Measurements from ENCODE around the gene GRK2. TPM values are rescaled to one million over a fixed set of nuclear protein-coding genes. Genes with fewer than 3 reads are reported as not detected.

GRK2 gene
- total and polyA plus RNA-seq, 2 of the 13 experiments (the other 11 are each of a cell fraction or from before 2014, with no cell fraction given): 31.3 to 42.4 TPM

DNA sequence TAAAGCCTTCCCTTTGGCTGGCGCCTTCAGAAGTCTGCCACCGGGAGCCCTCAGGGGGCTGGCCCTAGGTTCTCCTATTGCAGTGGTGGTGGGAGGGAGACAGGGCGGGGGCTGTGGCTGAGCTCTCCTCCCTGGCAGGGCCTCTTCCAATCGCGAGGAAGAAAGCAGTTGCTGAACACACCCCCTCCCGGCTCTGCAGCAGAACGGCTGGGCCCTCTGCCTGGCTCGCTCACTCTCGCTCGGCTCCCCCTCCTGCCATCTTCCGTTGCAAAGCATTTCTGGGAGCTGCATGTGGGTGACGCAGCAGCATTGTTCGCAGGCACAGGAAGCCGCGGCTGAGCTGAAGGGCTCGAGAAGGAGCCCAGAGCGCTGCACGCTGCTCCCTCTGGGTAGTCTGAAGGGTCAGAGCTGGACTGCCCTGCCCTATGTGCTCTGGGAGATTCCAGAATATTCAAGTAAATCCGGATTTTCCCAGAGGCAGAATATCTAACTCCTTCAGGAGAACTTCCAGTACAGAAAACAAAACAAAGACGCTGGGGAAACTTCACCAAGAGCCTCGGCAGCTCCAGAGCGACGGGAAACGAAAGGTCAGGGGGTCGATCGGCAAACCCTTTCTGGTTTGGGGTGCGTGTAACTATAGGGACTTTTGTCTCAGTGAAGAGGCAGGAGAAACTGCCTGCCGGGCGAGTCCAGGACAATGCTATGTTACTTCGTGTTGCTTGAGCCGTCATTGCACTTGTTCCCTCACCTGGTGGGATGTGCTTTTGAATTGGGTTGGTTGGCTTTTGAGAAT is 26.3 kb upstream of the GRK2 start (continued):
- TF ChIP-seq HOXA3 (CRISPR knock-in tag; IDR thresholded peaks at IDR 0.05) (peak; percentile 81), SOX13 (IDR thresholded peaks at IDR 0.05) (no peak; the same call in 1 of the 2 replicates), SOX13 (CRISPR knock-in tag; conservative IDR thresholded peaks at IDR 0.05 in 1 of 2, IDR thresholded peaks at IDR 0.05 in 1 of 2) (peak in 1 of 2 experiments; percentile 84; a peak in 2 of 4 replicates), GFI1 (CRISPR knock-in tag; IDR thresholded peaks at IDR 0.05; ENCODE audit: borderline replicate concordance) (no peak), ZNF260 (CRISPR knock-in tag; IDR thresholded peaks at IDR 0.05; ENCODE audit: borderline replicate concordance, low read depth) (no peak), WIZ (CRISPR knock-in tag; IDR thresholded peaks at IDR 0.05) (no peak), ZNF772 (CRISPR knock-in tag; IDR thresholded peaks at IDR 0.05) (peak; percentile 90; the same call in 1 of the 2 replicates), ATF7-NPFF (CRISPR knock-in tag; IDR thresholded peaks at IDR 0.05; ENCODE audit: low read depth) (no peak), KAT7 (CRISPR knock-in tag; IDR thresholded peaks at IDR 0.05; ENCODE audit: borderline replicate concordance) (peak; percentile 88; the same call in 1 of the 2 replicates), ESRRA (CRISPR knock-in tag; IDR thresholded peaks at IDR 0.05; ENCODE audit: low read depth) (no peak), STAG1 (CRISPR knock-in tag; IDR thresholded peaks at IDR 0.05) (no peak), NFKBIZ (CRISPR knock-in tag; IDR thresholded peaks at IDR 0.05) (peak; percentile 81; the same call in 1 of the 2 replicates), SNRNP70 (IDR thresholded peaks at IDR 0.05; ENCODE audit: low read depth, low read length) (no peak), POLR2G (IDR thresholded peaks at IDR 0.05; ENCODE audit: low read depth, low read length) (peak; percentile 91), KMT2B (CRISPR knock-in tag; IDR thresholded peaks at IDR 0.05) (peak; percentile 52; the same call in 1 of the 2 replicates), HNRNPUL1 (IDR thresholded peaks at IDR 0.05; ENCODE audit: low read depth, low read length) (no peak), NFKB2 (CRISPR knock-in tag; IDR thresholded peaks at IDR 0.05; ENCODE audit: borderline replicate concordance) (peak; percentile 90), PHF21A (CRISPR knock-in tag; IDR thresholded peaks at IDR 0.05) (no peak), MTF2 (CRISPR knock-in tag; IDR thresholded peaks at IDR 0.05; ENCODE audit: borderline replicate concordance) (no peak), ELF3 (CRISPR knock-in tag; IDR thresholded peaks at IDR 0.05) (peak; percentile 79), STAT5B (CRISPR knock-in tag; IDR thresholded peaks at IDR 0.05) (no peak), MZF1 (CRISPR knock-in tag; IDR thresholded peaks at IDR 0.05; ENCODE audit: borderline replicate concordance) (no peak), PTBP1 (IDR thresholded peaks at IDR 0.05; ENCODE audit: low read depth, low read length, poor library complexity, severe bottlenecking) (no peak), ZNF350 (CRISPR knock-in tag; IDR thresholded peaks at IDR 0.05; ENCODE audit: borderline replicate concordance, low read depth) (peak; percentile 84), ZNF781 (CRISPR knock-in tag; IDR thresholded peaks at IDR 0.05; ENCODE audit: borderline replicate concordance, not compliant biosample characterization) (no peak), ARHGAP35 (CRISPR knock-in tag; IDR thresholded peaks at IDR 0.05; ENCODE audit: borderline replicate concordance) (no peak; the same call in 1 of the 2 replicates)
- TF ChIP-seq, protein P1, sequence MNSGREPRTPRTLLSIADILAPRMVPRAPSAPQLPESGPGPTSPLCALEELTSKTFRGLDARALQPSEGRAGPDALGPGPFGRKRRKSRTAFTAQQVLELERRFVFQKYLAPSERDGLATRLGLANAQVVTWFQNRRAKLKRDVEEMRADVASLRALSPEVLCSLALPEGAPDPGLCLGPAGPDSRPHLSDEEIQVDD (CRISPR knock-in tag; IDR thresholded peaks at IDR 0.05; ENCODE audit: borderline replicate concordance): no peak
- TF ChIP-seq, protein P2, sequence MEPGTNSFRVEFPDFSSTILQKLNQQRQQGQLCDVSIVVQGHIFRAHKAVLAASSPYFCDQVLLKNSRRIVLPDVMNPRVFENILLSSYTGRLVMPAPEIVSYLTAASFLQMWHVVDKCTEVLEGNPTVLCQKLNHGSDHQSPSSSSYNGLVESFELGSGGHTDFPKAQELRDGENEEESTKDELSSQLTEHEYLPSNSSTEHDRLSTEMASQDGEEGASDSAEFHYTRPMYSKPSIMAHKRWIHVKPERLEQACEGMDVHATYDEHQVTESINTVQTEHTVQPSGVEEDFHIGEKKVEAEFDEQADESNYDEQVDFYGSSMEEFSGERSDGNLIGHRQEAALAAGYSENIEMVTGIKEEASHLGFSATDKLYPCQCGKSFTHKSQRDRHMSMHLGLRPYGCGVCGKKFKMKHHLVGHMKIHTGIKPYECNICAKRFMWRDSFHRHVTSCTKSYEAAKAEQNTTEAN (CRISPR knock-in tag; conservative IDR thresholded peaks at IDR 0.05): peak; percentile 55; the same call in 1 of the 2 replicates

Data from HepG2 (cell line).